Measurements from ENCODE around the gene ZNF23. TPM values are rescaled to one million over a fixed set of nuclear protein-coding genes. Genes with fewer than 3 reads are reported as not detected.
A peak's percentile ranks its signal among the peaks of the same experiment; 100 is the strongest.

Gene ZNF23
- total and polyA plus RNA-seq, 5 experiments from 2014 or later, result 8.3 to 18.2 (median 9.6) TPM

GRCh38 chr16:71484006-71484893 is 22.2 kb upstream of the ZNF23 start:
- Mint-ChIP-seq H3K36me3 (peaks cover 0 to 3% (median 0%) of the 10 kb centered on the region in 3 donors), H3K4me1 (peaks cover 16 to 21% (median 20%) of the 10 kb centered on the region in 4 donors), H3K9me3 (no peaks in the 10 kb centered on the region), H3K4me3 (peak overlapping the region; percentile 86 to 93 (median 92)), H3K27me3 (peaks cover 0 to 4% (median 0%) of the 10 kb centered on the region in 5 donors), H3K27ac (peak overlapping the region; percentile 89 to 98 (median 96))
- POLR2A ChIA-PET, result interaction anchor here (0.9 to 2.1 kb wide), 2 partner anchors 23 to 81 kb away, joined by 7 to 30 read pairs; partner anchors contain the start of gene ZNF23
- DNase-seq (peak; percentile 61 to 91 (median 86)), ATAC-seq (peak; percentile 82 to 88)

GRCh38 chr16:71482569-71482968 is 20.5 kb upstream of the ZNF23 start:
- Mint-ChIP-seq H3K27ac (peak overlapping the region in 8 of 10 donors; percentile 40 to 97 (median 64)), H3K4me1 (peaks cover 16 to 21% (median 20%) of the 10 kb centered on the region in 4 donors), H3K9me3 (no peaks in the 10 kb centered on the region), H3K27me3 (no peaks in the 10 kb centered on the region), H3K4me3 (peak overlapping the region in 2 of 10 donors; percentile 25 to 46), H3K36me3 (peaks cover 3 to 13% (median 13%) of the 10 kb centered on the region in 3 donors)
- POLR2A ChIA-PET, result interaction anchor here (2.2 kb wide), 1 partner anchor 20 kb away, joined by 8 read pairs; the partner anchor contains the start of gene ZNF23
- ATAC-seq (no peak), DNase-seq (no peak)

- Mint-ChIP-seq H3K9me3 (no peaks in the 10 kb centered on the region), H3K4me3 (no peak overlapping the region), H3K36me3 (peaks cover 12 to 28% (median 24%) of the 10 kb centered on the region in 3 donors), H3K27me3 (no peaks in the 10 kb centered on the region), H3K4me1 (peaks cover 16 to 21% (median 20%) of the 10 kb centered on the region in 4 donors), H3K27ac (peak overlapping the region in 3 of 10 donors; percentile 15 to 36 (median 35))
- no peak for ATAC-seq
- POLR2A ChIA-PET, result interaction anchor here (2.2 kb wide), 1 partner anchor 18 kb away, joined by 8 read pairs; the partner anchor contains the start of gene ZNF23
- no peak for DNase-seq
Measured at GRCh38 chr16:71480956-71481355, 18.9 kb upstream of the ZNF23 start.

- ATAC-seq, result no peak
Measured at GRCh38 chr16:71479420-71479819, 17.4 kb upstream of the ZNF23 start.

GRCh38 chr16:71476457-71477124 is 14.5 kb upstream of the ZNF23 start:
- Mint-ChIP-seq H3K27me3 (no peaks in the 10 kb centered on the region), H3K36me3 (peaks cover 12 to 51% (median 46%) of the 10 kb centered on the region in 3 donors), H3K27ac (no peak overlapping the region), H3K4me1 (peaks cover 0 to 9% (median under 1%) of the 10 kb centered on the region in 4 donors), H3K9me3 (no peaks in the 10 kb centered on the region), H3K4me3 (no peak overlapping the region)
- POLR2A ChIA-PET, result no interaction called here
- ATAC-seq (no peak), DNase-seq (no peak)

More at GRCh38 chr16:71479420-71479819, 17.4 kb upstream of the ZNF23 start:
- Mint-ChIP-seq H3K27ac (peak overlapping the region in 2 of 10 donors; percentile 79), H3K4me3 (no peak overlapping the region), H3K9me3 (no peaks in the 10 kb centered on the region), H3K27me3 (no peaks in the 10 kb centered on the region), H3K36me3 (peaks cover 12 to 43% (median 38%) of the 10 kb centered on the region in 3 donors), H3K4me1 (peaks cover 9 to 17% (median 15%) of the 10 kb centered on the region in 4 donors)
- POLR2A ChIA-PET, result no interaction called here
- DNase-seq, result no peak

- H3K9me3 Mint-ChIP-seq, result no peaks in the 10 kb centered on the region
- H3K36me3 Mint-ChIP-seq, result peaks cover 12 to 55% (median 50%) of the 10 kb centered on the region in 3 donors
- no peak for DNase-seq
- peaks cover 0 to 5% (median 0%) of the 10 kb centered on the region in 4 donors for H3K4me1 Mint-ChIP-seq
- POLR2A ChIA-PET, result no interaction called here
- no peak for ATAC-seq
- H3K27ac Mint-ChIP-seq, result no peak overlapping the region
- no peak overlapping the region for H3K4me3 Mint-ChIP-seq
- H3K27me3 Mint-ChIP-seq, result no peaks in the 10 kb centered on the region
Measured at GRCh38 chr16:71474864-71475263, 12.8 kb upstream of the ZNF23 start.

- POLR2A ChIA-PET, result no interaction called here
- H3K36me3 Mint-ChIP-seq, result peaks cover 12 to 56% (median 55%) of the 10 kb centered on the region in 3 donors
Measured at GRCh38 chr16:71473891-71474290, 11.8 kb upstream of the ZNF23 start.

GRCh38 chr16:71472931-71473330 is 10.9 kb upstream of the ZNF23 start:
- POLR2A ChIA-PET, result no interaction called here
- H3K27ac Mint-ChIP-seq, result no peak overlapping the region
- DNase-seq, result no peak
- ATAC-seq, result no peak
- H3K27me3 Mint-ChIP-seq, result no peaks in the 10 kb centered on the region
- peaks cover 12 to 49% (median 48%) of the 10 kb centered on the region in 3 donors for H3K36me3 Mint-ChIP-seq
- H3K4me3 Mint-ChIP-seq, result no peak overlapping the region
- H3K4me1 Mint-ChIP-seq, result peaks cover 0 to 4% (median 0%) of the 10 kb centered on the region in 4 donors
- no peaks in the 10 kb centered on the region for H3K9me3 Mint-ChIP-seq

More at GRCh38 chr16:71473891-71474290, 11.8 kb upstream of the ZNF23 start:
- Mint-ChIP-seq H3K4me1 (peaks cover 0 to 4% (median 0%) of the 10 kb centered on the region in 4 donors), H3K27me3 (no peaks in the 10 kb centered on the region), H3K9me3 (no peaks in the 10 kb centered on the region), H3K4me3 (no peak overlapping the region), H3K27ac (no peak overlapping the region)
- ATAC-seq, result no peak
- no peak for DNase-seq

- Mint-ChIP-seq H3K27ac (no peak overlapping the region), H3K4me3 (no peak overlapping the region), H3K4me1 (peaks cover 0 to 4% (median 0%) of the 10 kb centered on the region in 4 donors), H3K9me3 (no peaks in the 10 kb centered on the region), H3K27me3 (no peaks in the 10 kb centered on the region), H3K36me3 (peaks cover 6 to 42% (median 42%) of the 10 kb centered on the region in 3 donors)
- DNase-seq (no peak), ATAC-seq (no peak)
- POLR2A ChIA-PET, result no interaction called here
Measured at GRCh38 chr16:71472051-71472450, 10.0 kb upstream of the ZNF23 start.

GRCh38 chr16:71467810-71468209 is 5.8 kb upstream of the ZNF23 start:
- Mint-ChIP-seq H3K36me3 (peaks cover 0 to 18% (median 12%) of the 10 kb centered on the region in 3 donors), H3K4me3 (no peak overlapping the region), H3K4me1 (peaks cover 4 to 8% (median 6%) of the 10 kb centered on the region in 4 donors), H3K9me3 (no peaks in the 10 kb centered on the region), H3K27me3 (no peaks in the 10 kb centered on the region), H3K27ac (no peak overlapping the region)
- POLR2A ChIA-PET, result no interaction called here
- ATAC-seq (peak; percentile 53 to 57), DNase-seq (peak; percentile 13 to 69 (median 36))

GRCh38 chr16:71464231-71464630 is 2.2 kb upstream of the ZNF23 start:
- no peaks in the 10 kb centered on the region for H3K9me3 Mint-ChIP-seq

GRCh38 chr16:71460941-71461340 is 1.1 kb downstream of the ZNF23 start:
- Mint-ChIP-seq H3K4me3 (peak overlapping the region; percentile 90 to 99 (median 96)), H3K4me1 (peaks cover 15 to 39% (median 29%) of the 10 kb centered on the region in 4 donors), H3K27me3 (no peaks in the 10 kb centered on the region), H3K9me3 (no peaks in the 10 kb centered on the region), H3K27ac (peak overlapping the region in 7 of 10 donors; percentile 48 to 99 (median 98)), H3K36me3 (peaks cover 6 to 11% (median 7%) of the 10 kb centered on the region in 3 donors)
- POLR2A ChIA-PET, result interaction anchor here (1.0 to 4.6 kb wide), 2 partner anchors 21 to 24 kb away, joined by 3 to 30 read pairs; no protein-coding TSS in a partner anchor
- no peak for DNase-seq
- ATAC-seq, result no peak

More at GRCh38 chr16:71464231-71464630, 2.2 kb upstream of the ZNF23 start:
- ATAC-seq (no peak), DNase-seq (no peak)
- Mint-ChIP-seq H3K4me1 (peaks cover 12 to 29% (median 26%) of the 10 kb centered on the region in 4 donors), H3K4me3 (peak overlapping the region in 1 of 10 donors; percentile 99), H3K27ac (peak overlapping the region in 1 of 10 donors; percentile 7), H3K36me3 (peaks cover 0 to 7% (median 4%) of the 10 kb centered on the region in 3 donors), H3K27me3 (no peaks in the 10 kb centered on the region)
- POLR2A ChIA-PET, result no interaction called here

All from naive thymus-derived CD8-positive, alpha-beta T cell (primary cell).